ENCODE results near the gene LILRA6. TPM values are rescaled to one million over a fixed set of nuclear protein-coding genes. Genes with fewer than 3 reads are reported as not detected.
A peak's percentile ranks its signal among the peaks of the same experiment; 100 is the strongest.
"Not testable (repeated sequence)": the region's sequence is repeated elsewhere in the genome, so short reads cannot be mapped to it uniquely, and the experiment has no call there.

Gene LILRA6
- total RNA-seq, 1 donor from 2014 or later = not detected

DNA sequence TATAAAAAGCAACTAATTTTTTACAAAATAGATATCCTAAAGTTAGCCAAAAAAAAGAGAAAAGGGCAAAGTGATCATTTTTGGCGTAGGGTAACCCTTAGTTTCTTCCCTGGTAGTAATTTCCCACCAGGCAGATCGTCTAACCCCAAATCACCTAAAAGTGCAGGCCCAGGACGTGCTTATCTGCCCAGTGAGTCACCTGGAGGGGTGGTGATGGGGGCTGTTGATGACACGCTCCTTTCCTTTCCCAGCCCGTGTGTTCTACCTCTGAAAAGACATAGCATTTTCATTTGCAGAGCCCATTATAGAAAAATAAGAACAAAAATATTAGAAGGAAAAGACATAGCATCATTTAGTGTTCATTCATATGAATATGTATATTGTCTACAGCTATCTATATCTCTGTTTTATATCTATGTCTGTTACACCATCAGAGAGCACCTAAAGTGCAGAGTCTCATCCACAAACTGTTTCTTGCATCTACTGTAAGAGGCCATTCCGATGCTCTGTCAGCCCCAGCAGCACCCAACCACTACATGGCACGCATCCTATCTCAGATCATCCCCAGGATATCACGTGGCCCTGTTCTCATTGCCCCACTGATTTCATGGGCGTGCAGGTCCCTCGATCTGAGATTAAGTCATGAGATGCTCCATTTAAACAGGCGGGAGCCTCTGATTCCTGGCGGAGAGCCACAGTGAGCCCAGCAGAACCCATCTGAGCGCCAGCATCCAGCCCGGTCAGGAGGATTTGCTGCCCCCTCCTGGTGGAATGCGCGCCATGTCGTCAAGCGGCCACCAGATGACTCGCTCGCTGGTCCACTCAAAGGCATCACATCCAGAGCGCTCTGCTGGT is 11.3 kb downstream of the LILRA6 start:
- H2AFZ ChIP-seq (ENCODE audit: low read depth, low read length) = peak overlapping the region; percentile 7
- H3K4me3 ChIP-seq (ENCODE audit: insufficient read depth, low read depth, low read length) = no peak overlapping the region
- Mint-ChIP-seq H3K4me1 (ENCODE audit: low read depth, unreplicated experiment) (no peaks in the 10 kb centered on the region), H3K36me3 (ENCODE audit: low read depth, unreplicated experiment) (peaks cover 3% of the 10 kb centered on the region), H3K9me3 (ENCODE audit: unreplicated experiment) (peaks cover 28% of the 10 kb centered on the region), H3K27ac (ENCODE audit: unreplicated experiment) (no peak overlapping the region), H3K27me3 (ENCODE audit: low read depth, unreplicated experiment) (peaks cover 43% of the 10 kb centered on the region), H3K4me3 (ENCODE audit: unreplicated experiment) (peak overlapping the region; percentile 17)
- no peak overlapping the region for H3K27ac ChIP-seq (ENCODE audit: low read depth, low read length)
- H3K4me1 ChIP-seq (ENCODE audit: insufficient read depth, low read length) = no peaks in the 10 kb centered on the region
- H3K27me3 ChIP-seq (ENCODE audit: insufficient read depth, low read length) = peaks cover 5% of the 10 kb centered on the region
- DNase-seq (ENCODE audit: low read depth) (peak; percentile 31), FAIRE-seq (no peak)
- H4K20me1 ChIP-seq (ENCODE audit: insufficient read depth, low read length) = no peaks in the 10 kb centered on the region
- H3K4me2 ChIP-seq (ENCODE audit: low read length) = no peak overlapping the region
- TF ChIP-seq, protein P1, sequence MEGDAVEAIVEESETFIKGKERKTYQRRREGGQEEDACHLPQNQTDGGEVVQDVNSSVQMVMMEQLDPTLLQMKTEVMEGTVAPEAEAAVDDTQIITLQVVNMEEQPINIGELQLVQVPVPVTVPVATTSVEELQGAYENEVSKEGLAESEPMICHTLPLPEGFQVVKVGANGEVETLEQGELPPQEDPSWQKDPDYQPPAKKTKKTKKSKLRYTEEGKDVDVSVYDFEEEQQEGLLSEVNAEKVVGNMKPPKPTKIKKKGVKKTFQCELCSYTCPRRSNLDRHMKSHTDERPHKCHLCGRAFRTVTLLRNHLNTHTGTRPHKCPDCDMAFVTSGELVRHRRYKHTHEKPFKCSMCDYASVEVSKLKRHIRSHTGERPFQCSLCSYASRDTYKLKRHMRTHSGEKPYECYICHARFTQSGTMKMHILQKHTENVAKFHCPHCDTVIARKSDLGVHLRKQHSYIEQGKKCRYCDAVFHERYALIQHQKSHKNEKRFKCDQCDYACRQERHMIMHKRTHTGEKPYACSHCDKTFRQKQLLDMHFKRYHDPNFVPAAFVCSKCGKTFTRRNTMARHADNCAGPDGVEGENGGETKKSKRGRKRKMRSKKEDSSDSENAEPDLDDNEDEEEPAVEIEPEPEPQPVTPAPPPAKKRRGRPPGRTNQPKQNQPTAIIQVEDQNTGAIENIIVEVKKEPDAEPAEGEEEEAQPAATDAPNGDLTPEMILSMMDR (IDR thresholded peaks at IDR 0.05; ENCODE audit: insufficient read depth, low read depth, low read length) = peak; percentile 89
- no peak for TF ChIP-seq EZH2 (IDR thresholded peaks at IDR 0.05; ENCODE audit: insufficient read depth, low read length)
- H3K79me2 ChIP-seq (ENCODE audit: insufficient read depth, low read length) = no peaks in the 10 kb centered on the region
- no peaks in the 10 kb centered on the region for H3K9me3 ChIP-seq (ENCODE audit: insufficient read depth, low read depth, low read length)
- no peak overlapping the region for H3K9ac ChIP-seq (ENCODE audit: low read length)
- no peaks in the 10 kb centered on the region for H3K36me3 ChIP-seq (ENCODE audit: insufficient read depth, low read length)

DNA sequence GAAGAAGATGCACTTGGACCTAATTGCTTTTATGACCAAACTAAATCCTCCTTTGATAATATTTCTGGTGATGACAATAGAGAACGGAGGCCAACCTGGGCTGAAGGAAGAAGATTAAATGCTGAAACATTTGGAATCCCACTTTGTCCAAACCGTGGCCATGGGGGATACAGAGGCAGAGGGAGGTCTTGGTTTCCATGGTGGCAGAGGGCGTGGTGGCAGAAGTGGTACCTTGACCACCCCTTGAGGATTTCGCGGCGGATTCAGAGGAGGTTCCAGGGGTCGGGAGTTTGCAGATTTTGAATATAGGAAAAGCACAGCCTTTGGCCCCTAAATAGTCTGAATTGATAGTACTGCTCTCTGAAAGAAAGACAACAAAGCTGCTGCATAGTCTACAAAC is 12.6 kb downstream of the LILRA6 start:
- Histone ChIP-seq H3K4me3 (ENCODE audit: insufficient read depth, low read depth, low read length) (no peak overlapping the region), H3K79me2 (ENCODE audit: insufficient read depth, low read length) (no peaks in the 10 kb centered on the region), H3K27me3 (ENCODE audit: insufficient read depth, low read length) (peaks cover 5% of the 10 kb centered on the region), H3K4me2 (ENCODE audit: low read length) (no peak overlapping the region), H3K9me3 (ENCODE audit: insufficient read depth, low read depth, low read length) (no peaks in the 10 kb centered on the region), H3K27ac (ENCODE audit: low read depth, low read length) (no peak overlapping the region), H4K20me1 (ENCODE audit: insufficient read depth, low read length) (no peaks in the 10 kb centered on the region), H2AFZ (ENCODE audit: low read depth, low read length) (no peak overlapping the region), H3K4me1 (ENCODE audit: insufficient read depth, low read length) (no peaks in the 10 kb centered on the region), H3K9ac (ENCODE audit: low read length) (no peak overlapping the region), H3K36me3 (ENCODE audit: insufficient read depth, low read length) (no peaks in the 10 kb centered on the region)
- Mint-ChIP-seq H3K9me3 (ENCODE audit: unreplicated experiment) (peaks cover 24% of the 10 kb centered on the region), H3K27ac (ENCODE audit: unreplicated experiment) (no peak overlapping the region), H3K4me3 (ENCODE audit: unreplicated experiment) (no peak overlapping the region), H3K4me1 (ENCODE audit: low read depth, unreplicated experiment) (no peaks in the 10 kb centered on the region), H3K36me3 (ENCODE audit: low read depth, unreplicated experiment) (peaks cover 3% of the 10 kb centered on the region), H3K27me3 (ENCODE audit: low read depth, unreplicated experiment) (peaks cover 38% of the 10 kb centered on the region)
- TF ChIP-seq, protein P1 (IDR thresholded peaks at IDR 0.05; ENCODE audit: insufficient read depth, low read depth, low read length) = no peak
- no peak for TF ChIP-seq EZH2 (IDR thresholded peaks at IDR 0.05; ENCODE audit: insufficient read depth, low read length)
- DNase-seq (ENCODE audit: low read depth) = no peak
- no peak for FAIRE-seq

DNA sequence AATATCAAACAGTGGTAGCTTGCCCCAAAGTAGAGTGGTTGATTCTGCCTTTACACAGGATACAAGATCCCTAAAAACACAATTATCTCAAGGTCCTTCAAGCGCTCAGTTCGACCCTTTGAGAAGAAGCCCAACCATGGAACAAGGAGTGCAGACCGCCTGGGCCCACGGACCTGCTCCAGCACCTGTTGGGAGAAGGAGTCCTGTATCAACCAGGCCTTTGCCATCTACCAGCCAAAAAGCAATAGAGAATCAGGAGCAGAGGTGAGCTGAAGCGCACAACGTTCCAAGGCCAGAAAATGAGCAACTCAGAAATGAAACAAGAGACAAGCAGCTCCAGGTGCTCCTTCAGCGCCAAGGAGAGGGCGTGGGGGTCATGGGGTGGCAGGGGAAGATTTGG is 13.4 kb downstream of the LILRA6 start:
- Mint-ChIP-seq H3K27ac (ENCODE audit: unreplicated experiment) (no peak overlapping the region), H3K4me1 (ENCODE audit: low read depth, unreplicated experiment) (no peaks in the 10 kb centered on the region), H3K27me3 (ENCODE audit: low read depth, unreplicated experiment) (peaks cover 29% of the 10 kb centered on the region), H3K9me3 (ENCODE audit: unreplicated experiment) (peaks cover 16% of the 10 kb centered on the region), H3K4me3 (ENCODE audit: unreplicated experiment) (no peak overlapping the region), H3K36me3 (ENCODE audit: low read depth, unreplicated experiment) (peaks cover under 1% of the 10 kb centered on the region)
- Histone ChIP-seq H3K79me2 (ENCODE audit: insufficient read depth, low read length) (no peaks in the 10 kb centered on the region), H4K20me1 (ENCODE audit: insufficient read depth, low read length) (no peaks in the 10 kb centered on the region), H3K36me3 (ENCODE audit: insufficient read depth, low read length) (no peaks in the 10 kb centered on the region), H2AFZ (ENCODE audit: low read depth, low read length) (no peak overlapping the region), H3K9me3 (ENCODE audit: insufficient read depth, low read depth, low read length) (no peaks in the 10 kb centered on the region), H3K27me3 (ENCODE audit: insufficient read depth, low read length) (peaks cover 5% of the 10 kb centered on the region), H3K27ac (ENCODE audit: low read depth, low read length) (no peak overlapping the region), H3K4me3 (ENCODE audit: insufficient read depth, low read depth, low read length) (no peak overlapping the region), H3K4me2 (ENCODE audit: low read length) (no peak overlapping the region), H3K4me1 (ENCODE audit: insufficient read depth, low read length) (no peaks in the 10 kb centered on the region), H3K9ac (ENCODE audit: low read length) (no peak overlapping the region)
- TF ChIP-seq, protein P1 (IDR thresholded peaks at IDR 0.05; ENCODE audit: insufficient read depth, low read depth, low read length) = no peak
- TF ChIP-seq EZH2 (IDR thresholded peaks at IDR 0.05; ENCODE audit: insufficient read depth, low read length) = no peak
- DNase-seq (ENCODE audit: low read depth) = no peak
- no peak for FAIRE-seq

DNA sequence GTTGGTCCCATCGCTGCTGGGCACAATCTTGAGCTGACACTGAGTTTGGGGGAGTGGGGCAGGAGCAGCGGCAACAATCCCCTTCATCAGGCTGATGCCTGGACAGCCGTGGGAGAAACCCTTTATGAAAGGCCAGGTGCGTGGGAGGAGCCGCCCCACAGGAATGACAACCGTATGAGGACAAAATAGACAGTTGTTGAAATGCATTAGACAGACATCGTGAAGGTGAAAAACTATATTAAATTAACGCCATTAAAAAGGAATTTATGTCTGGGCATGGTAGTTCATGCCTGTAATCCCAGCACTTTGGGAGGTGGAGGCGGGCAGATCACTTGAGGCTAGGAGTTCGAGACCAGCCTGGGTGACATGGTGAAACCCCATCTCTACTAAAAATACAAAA is 18.0 kb downstream of the LILRA6 start:
- H3K36me3 ChIP-seq (ENCODE audit: insufficient read depth, low read length); H3K4me3 ChIP-seq (ENCODE audit: insufficient read depth, low read depth, low read length); H3K4me1 Mint-ChIP-seq (ENCODE audit: low read depth, unreplicated experiment); H3K4me1 ChIP-seq (ENCODE audit: insufficient read depth, low read length); H3K79me2 ChIP-seq (ENCODE audit: insufficient read depth, low read length); H3K4me2 ChIP-seq (ENCODE audit: low read length); H4K20me1 ChIP-seq (ENCODE audit: insufficient read depth, low read length); FAIRE-seq; DNase-seq (ENCODE audit: low read depth); H3K36me3 Mint-ChIP-seq (ENCODE audit: low read depth, unreplicated experiment); H3K27me3 ChIP-seq (ENCODE audit: insufficient read depth, low read length); H3K9me3 ChIP-seq (ENCODE audit: insufficient read depth, low read depth, low read length); H3K9ac ChIP-seq (ENCODE audit: low read length); H3K4me3 Mint-ChIP-seq (ENCODE audit: unreplicated experiment); H3K27ac ChIP-seq (ENCODE audit: low read depth, low read length); H2AFZ ChIP-seq (ENCODE audit: low read depth, low read length); H3K27ac Mint-ChIP-seq (ENCODE audit: unreplicated experiment): not testable (repeated sequence)
- Mint-ChIP-seq H3K27me3 (ENCODE audit: low read depth, unreplicated experiment) (peaks cover 23% of the 10 kb centered on the region), H3K9me3 (ENCODE audit: unreplicated experiment) (peaks cover 11% of the 10 kb centered on the region)

All from astrocyte (in vitro differentiated cells and primary cell).